ENCODE measurements around the gene GCNA. TPM values are rescaled to one million over a fixed set of nuclear protein-coding genes. Genes with fewer than 3 reads are reported as not detected.
"Not testable (repeated sequence)": the region's sequence is repeated elsewhere in the genome, so short reads cannot be mapped to it uniquely, and the experiment has no call there.

Gene GCNA
- total RNA-seq, 1 experiment from 2014 or later: 1.0 TPM

DNA sequence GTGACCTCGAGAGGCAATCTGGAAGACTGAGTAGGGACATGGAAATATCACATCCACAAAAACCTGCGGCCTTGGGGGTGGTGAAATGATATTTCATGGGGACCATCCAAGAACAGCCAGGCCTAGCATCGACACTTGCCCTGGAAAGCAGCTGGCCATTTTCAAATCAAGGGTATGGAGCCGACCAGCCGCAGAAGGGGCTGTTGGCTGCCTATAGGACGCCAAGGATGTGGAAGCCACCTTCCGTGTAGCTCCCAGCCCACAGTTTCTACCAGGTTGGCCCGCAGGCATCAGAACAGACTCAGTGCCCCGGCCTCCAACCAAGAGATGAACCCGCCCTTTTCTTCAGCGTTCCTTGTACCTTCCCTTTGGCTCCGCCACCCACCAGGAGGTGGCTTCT, 83.7 kb downstream of the GCNA start:
- ATAC-seq (no peak), DNase-seq (ENCODE audit: low spot score) (no peak)
- Mint-ChIP-seq H3K27me3 (ENCODE audit: low read depth) (no peaks in the 10 kb centered on the region; the same call in 1 of the 2 replicates), H3K4me1 (no peaks in the 10 kb centered on the region), H3K9me3 (peaks cover 2% of the 10 kb centered on the region; the same call in 1 of the 2 replicates), H3K36me3 (no peaks in the 10 kb centered on the region), H3K27ac (no peak overlapping the region), H3K4me3 (no peak overlapping the region)
- TF ChIP-seq, protein P1, sequence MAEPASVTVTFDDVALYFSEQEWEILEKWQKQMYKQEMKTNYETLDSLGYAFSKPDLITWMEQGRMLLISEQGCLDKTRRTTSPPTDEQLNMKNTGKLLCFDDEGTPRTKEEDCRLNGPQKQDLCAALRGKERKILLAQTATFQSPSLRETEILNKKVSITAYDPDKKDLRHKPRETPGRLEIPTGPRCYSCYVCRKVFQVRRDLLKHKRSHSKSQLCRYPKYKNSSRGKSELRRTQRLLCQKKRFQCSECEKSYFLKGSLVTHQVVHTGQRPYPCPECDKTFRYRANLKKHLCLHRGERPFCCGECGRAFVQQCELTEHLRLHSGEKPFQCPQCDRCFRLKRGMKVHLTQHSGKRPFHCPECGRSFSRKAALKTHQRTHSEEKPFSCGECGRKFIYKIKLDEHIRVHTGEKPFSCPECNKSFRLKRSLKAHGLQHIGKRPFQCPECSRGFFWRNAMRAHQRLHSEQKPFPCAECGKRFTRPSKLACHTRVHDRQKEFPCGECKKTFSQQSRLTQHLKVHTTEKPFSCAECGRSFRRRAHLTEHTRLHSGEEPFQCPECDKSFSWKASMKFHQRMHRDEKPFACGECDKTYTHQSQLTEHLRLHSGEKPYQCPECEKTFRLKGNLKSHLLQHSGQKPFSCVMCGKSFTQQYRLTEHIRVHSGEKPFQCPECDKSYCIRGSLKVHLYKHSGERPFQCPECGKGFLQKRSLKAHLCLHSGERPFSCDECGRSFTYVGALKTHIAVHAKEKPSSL (CRISPR knock-in tag; conservative IDR thresholded peaks at IDR 0.05): no peak
- TF ChIP-seq, protein P2, sequence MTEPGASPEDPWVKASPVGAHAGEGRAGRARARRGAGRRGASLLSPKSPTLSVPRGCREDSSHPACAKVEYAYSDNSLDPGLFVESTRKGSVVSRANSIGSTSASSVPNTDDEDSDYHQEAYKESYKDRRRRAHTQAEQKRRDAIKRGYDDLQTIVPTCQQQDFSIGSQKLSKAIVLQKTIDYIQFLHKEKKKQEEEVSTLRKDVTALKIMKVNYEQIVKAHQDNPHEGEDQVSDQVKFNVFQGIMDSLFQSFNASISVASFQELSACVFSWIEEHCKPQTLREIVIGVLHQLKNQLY (CRISPR knock-in tag; IDR thresholded peaks at IDR 0.05): no peak
- TF ChIP-seq, protein P3, sequence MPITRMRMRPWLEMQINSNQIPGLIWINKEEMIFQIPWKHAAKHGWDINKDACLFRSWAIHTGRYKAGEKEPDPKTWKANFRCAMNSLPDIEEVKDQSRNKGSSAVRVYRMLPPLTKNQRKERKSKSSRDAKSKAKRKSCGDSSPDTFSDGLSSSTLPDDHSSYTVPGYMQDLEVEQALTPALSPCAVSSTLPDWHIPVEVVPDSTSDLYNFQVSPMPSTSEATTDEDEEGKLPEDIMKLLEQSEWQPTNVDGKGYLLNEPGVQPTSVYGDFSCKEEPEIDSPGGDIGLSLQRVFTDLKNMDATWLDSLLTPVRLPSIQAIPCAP (CRISPR knock-in tag; IDR thresholded peaks at IDR 0.05): no peak
- TF ChIP-seq ZNF416 (CRISPR knock-in tag; IDR thresholded peaks at IDR 0.05) (no peak), KAT7 (CRISPR knock-in tag; IDR thresholded peaks at IDR 0.05; ENCODE audit: borderline replicate concordance) (no peak), ZNF121 (CRISPR knock-in tag; IDR thresholded peaks at IDR 0.05) (no peak), IRF2 (CRISPR knock-in tag; IDR thresholded peaks at IDR 0.05; ENCODE audit: borderline replicate concordance, low read depth) (no peak), OVOL2 (CRISPR knock-in tag; IDR thresholded peaks at IDR 0.05; ENCODE audit: borderline replicate concordance) (no peak), NFE2L1 (CRISPR knock-in tag; IDR thresholded peaks at IDR 0.05) (no peak), CBFB (CRISPR knock-in tag; IDR thresholded peaks at IDR 0.05; ENCODE audit: low read depth) (no peak), NR1H2 (CRISPR knock-in tag; IDR thresholded peaks at IDR 0.05) (no peak)
- TF ChIP-seq, protein P4, sequence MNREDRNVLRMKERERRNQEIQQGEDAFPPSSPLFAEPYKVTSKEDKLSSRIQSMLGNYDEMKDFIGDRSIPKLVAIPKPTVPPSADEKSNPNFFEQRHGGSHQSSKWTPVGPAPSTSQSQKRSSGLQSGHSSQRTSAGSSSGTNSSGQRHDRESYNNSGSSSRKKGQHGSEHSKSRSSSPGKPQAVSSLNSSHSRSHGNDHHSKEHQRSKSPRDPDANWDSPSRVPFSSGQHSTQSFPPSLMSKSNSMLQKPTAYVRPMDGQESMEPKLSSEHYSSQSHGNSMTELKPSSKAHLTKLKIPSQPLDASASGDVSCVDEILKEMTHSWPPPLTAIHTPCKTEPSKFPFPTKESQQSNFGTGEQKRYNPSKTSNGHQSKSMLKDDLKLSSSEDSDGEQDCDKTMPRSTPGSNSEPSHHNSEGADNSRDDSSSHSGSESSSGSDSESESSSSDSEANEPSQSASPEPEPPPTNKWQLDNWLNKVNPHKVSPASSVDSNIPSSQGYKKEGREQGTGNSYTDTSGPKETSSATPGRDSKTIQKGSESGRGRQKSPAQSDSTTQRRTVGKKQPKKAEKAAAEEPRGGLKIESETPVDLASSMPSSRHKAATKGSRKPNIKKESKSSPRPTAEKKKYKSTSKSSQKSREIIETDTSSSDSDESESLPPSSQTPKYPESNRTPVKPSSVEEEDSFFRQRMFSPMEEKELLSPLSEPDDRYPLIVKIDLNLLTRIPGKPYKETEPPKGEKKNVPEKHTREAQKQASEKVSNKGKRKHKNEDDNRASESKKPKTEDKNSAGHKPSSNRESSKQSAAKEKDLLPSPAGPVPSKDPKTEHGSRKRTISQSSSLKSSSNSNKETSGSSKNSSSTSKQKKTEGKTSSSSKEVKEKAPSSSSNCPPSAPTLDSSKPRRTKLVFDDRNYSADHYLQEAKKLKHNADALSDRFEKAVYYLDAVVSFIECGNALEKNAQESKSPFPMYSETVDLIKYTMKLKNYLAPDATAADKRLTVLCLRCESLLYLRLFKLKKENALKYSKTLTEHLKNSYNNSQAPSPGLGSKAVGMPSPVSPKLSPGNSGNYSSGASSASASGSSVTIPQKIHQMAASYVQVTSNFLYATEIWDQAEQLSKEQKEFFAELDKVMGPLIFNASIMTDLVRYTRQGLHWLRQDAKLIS (CRISPR knock-in tag; IDR thresholded peaks at IDR 0.05; ENCODE audit: borderline replicate concordance): no peak
- TF ChIP-seq, protein P5, sequence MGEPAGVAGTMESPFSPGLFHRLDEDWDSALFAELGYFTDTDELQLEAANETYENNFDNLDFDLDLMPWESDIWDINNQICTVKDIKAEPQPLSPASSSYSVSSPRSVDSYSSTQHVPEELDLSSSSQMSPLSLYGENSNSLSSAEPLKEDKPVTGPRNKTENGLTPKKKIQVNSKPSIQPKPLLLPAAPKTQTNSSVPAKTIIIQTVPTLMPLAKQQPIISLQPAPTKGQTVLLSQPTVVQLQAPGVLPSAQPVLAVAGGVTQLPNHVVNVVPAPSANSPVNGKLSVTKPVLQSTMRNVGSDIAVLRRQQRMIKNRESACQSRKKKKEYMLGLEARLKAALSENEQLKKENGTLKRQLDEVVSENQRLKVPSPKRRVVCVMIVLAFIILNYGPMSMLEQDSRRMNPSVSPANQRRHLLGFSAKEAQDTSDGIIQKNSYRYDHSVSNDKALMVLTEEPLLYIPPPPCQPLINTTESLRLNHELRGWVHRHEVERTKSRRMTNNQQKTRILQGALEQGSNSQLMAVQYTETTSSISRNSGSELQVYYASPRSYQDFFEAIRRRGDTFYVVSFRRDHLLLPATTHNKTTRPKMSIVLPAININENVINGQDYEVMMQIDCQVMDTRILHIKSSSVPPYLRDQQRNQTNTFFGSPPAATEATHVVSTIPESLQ (CRISPR knock-in tag; IDR thresholded peaks at IDR 0.05): no peak
- TF ChIP-seq, protein P6, sequence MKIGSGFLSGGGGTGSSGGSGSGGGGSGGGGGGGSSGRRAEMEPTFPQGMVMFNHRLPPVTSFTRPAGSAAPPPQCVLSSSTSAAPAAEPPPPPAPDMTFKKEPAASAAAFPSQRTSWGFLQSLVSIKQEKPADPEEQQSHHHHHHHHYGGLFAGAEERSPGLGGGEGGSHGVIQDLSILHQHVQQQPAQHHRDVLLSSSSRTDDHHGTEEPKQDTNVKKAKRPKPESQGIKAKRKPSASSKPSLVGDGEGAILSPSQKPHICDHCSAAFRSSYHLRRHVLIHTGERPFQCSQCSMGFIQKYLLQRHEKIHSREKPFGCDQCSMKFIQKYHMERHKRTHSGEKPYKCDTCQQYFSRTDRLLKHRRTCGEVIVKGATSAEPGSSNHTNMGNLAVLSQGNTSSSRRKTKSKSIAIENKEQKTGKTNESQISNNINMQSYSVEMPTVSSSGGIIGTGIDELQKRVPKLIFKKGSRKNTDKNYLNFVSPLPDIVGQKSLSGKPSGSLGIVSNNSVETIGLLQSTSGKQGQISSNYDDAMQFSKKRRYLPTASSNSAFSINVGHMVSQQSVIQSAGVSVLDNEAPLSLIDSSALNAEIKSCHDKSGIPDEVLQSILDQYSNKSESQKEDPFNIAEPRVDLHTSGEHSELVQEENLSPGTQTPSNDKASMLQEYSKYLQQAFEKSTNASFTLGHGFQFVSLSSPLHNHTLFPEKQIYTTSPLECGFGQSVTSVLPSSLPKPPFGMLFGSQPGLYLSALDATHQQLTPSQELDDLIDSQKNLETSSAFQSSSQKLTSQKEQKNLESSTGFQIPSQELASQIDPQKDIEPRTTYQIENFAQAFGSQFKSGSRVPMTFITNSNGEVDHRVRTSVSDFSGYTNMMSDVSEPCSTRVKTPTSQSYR (CRISPR knock-in tag; IDR thresholded peaks at IDR 0.05): no peak
- TF ChIP-seq, protein P7, sequence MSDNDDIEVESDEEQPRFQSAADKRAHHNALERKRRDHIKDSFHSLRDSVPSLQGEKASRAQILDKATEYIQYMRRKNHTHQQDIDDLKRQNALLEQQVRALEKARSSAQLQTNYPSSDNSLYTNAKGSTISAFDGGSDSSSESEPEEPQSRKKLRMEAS (CRISPR knock-in tag; IDR thresholded peaks at IDR 0.05): no peak
- TF ChIP-seq, protein P8, sequence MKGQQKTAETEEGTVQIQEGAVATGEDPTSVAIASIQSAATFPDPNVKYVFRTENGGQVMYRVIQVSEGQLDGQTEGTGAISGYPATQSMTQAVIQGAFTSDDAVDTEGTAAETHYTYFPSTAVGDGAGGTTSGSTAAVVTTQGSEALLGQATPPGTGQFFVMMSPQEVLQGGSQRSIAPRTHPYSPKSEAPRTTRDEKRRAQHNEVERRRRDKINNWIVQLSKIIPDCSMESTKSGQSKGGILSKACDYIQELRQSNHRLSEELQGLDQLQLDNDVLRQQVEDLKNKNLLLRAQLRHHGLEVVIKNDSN (CRISPR knock-in tag; IDR thresholded peaks at IDR 0.05): no peak
- TF ChIP-seq, protein P9, sequence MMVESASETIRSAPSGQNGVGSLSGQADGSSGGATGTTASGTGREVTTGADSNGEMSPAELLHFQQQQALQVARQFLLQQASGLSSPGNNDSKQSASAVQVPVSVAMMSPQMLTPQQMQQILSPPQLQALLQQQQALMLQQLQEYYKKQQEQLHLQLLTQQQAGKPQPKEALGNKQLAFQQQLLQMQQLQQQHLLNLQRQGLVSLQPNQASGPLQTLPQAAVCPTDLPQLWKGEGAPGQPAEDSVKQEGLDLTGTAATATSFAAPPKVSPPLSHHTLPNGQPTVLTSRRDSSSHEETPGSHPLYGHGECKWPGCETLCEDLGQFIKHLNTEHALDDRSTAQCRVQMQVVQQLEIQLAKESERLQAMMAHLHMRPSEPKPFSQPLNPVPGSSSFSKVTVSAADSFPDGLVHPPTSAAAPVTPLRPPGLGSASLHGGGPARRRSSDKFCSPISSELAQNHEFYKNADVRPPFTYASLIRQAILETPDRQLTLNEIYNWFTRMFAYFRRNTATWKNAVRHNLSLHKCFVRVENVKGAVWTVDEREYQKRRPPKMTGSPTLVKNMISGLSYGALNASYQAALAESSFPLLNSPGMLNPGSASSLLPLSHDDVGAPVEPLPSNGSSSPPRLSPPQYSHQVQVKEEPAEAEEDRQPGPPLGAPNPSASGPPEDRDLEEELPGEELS (CRISPR knock-in tag; IDR thresholded peaks at IDR 0.05): no peak
- ChIA-PET POLR2A (no interaction called here), CTCF (no interaction called here)

DNA sequence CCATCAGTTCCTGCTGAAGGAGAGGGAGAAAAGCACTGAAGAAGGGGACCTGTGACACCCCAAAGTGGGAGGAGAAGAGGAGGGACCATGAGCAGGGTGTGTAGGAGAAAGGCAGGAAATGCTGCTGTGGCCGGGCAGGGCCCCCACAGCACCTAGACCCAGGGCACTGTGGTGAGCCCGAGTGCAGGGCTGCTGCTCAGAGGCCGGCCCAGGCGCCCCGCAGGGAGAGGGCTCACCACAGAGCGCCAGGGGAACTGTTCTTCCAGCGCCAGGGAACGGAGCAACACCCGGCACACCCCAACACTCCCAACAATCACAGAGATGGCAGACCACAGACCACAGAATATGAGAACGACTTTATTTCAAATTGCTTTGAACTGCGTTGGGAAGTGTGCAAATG, 84.4 kb downstream of the GCNA start:
- H3K9me3 Mint-ChIP-seq; H3K36me3 Mint-ChIP-seq; H3K4me3 Mint-ChIP-seq; POLR2A ChIA-PET; ATAC-seq; H3K27ac Mint-ChIP-seq; H3K27me3 Mint-ChIP-seq (ENCODE audit: low read depth); CTCF ChIA-PET; H3K4me1 Mint-ChIP-seq; DNase-seq (ENCODE audit: low spot score): not testable (repeated sequence)

Measured in WTC11 (cell line).